ENCODE results near the gene CAPRIN2.

GRCh38 chr12:30696486-30696885, 58.3 kb downstream of the CAPRIN2 start:
- TF ChIP-seq CTCF (IDR thresholded peaks at IDR 0.05 in 4 of 5, conservative IDR thresholded peaks at IDR 0.05 in 1 of 5): no peak
- no peak for TF ChIP-seq POLR2A (IDR thresholded peaks at IDR 0.05)

All from gastrocnemius medialis (tissue), 4 donors.